Measurements from ENCODE around the gene PRDM12. TPM values are rescaled to one million over a fixed set of nuclear protein-coding genes. Genes with fewer than 3 reads are reported as not detected.

PRDM12 gene
- polyA plus RNA-seq, 1 donor (not counting 4 experiments of a cell fraction or from before 2014, with no cell fraction given) = not detected

DNA sequence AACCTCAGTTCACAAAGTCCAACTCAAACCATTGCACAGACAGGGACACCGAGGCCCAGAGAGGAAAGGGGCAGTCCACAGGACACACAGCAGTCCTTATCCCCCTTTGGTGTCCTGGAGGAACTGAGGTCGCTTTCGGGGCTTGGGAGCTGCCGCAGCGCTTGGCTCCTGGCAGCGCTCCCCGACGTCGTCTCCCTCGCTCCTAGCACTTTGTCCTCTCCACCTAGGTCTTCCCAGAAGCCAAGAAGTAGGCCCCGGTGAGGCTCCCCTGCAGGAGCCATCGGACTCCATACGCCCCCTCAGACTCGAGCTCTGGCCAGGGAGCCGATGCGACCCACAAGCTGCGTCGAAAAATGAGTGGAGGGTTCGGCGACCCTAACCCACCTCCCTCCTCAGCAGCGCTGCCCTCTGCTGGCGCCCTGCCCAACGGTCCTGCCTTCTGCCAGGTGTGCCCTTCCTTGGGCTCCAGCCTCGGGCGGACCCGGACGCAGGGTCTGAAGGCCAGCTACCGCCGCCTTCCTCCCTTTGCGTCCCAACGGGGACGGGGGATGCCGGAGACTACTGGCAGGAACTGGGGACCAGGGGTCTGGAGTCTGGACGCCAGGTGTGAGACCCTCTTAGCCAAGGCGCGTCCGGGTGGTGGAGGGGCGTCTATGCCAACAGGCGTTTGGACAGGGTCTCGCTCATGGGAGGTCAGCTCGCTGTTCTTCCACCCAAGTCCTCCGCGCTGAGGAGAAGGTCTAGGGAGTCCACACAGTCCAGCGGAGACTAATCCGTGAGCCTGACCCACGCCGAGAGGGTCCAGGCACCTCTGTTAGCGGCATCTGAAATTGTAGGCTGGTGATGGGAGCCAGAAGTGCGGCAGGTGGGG, 2.1 kb upstream of the PRDM12 start:
- DNase-seq (ENCODE audit: low read depth, low spot score) (no peak), FAIRE-seq (no peak)
- Histone ChIP-seq H3K4me1 (ENCODE audit: control insufficient read depth, extremely low read depth, insufficient read depth, low read length) (no peaks in the 10 kb centered on the region), H3K27ac (ENCODE audit: control insufficient read depth, insufficient read depth, low read length) (no peak overlapping the region), H3K9ac (ENCODE audit: control insufficient read depth, extremely low read depth, insufficient read depth, low read length) (no peak overlapping the region), H3K9me1 (ENCODE audit: control insufficient read depth, extremely low read depth, insufficient read depth, low read length) (no peaks in the 10 kb centered on the region), H4K20me1 (ENCODE audit: control insufficient read depth, extremely low read depth, insufficient read depth, low read length) (peaks cover 5% of the 10 kb centered on the region), H3K36me3 (ENCODE audit: control insufficient read depth in 2 of 2, extremely low read depth in 1 of 2, insufficient read depth in 2 of 2, low read length in 2 of 2) (no peaks in the 10 kb centered on the region), H3K4me3 (ENCODE audit: control insufficient read depth in 2 of 3, extremely low read depth in 1 of 3, insufficient read depth in 2 of 3, low read depth in 1 of 3, low read length in 3 of 3) (no peak overlapping the region), H3K4me2 (ENCODE audit: control insufficient read depth, extremely low read depth, insufficient read depth, low read depth, low read length) (no peak overlapping the region), H2AFZ (ENCODE audit: control insufficient read depth, low read length) (no peak overlapping the region), H3K9me3 (ENCODE audit: control insufficient read depth, low read depth, low read length) (no peaks in the 10 kb centered on the region), H3K79me2 (ENCODE audit: control insufficient read depth, insufficient read depth, low read length) (no peaks in the 10 kb centered on the region), H3K27me3 (ENCODE audit: control insufficient read depth, extremely low read depth, insufficient read depth, low read length) (peaks cover 97% of the 10 kb centered on the region)
- peak; percentile 43 for TF ChIP-seq EZH2 (IDR thresholded peaks at IDR 0.05; ENCODE audit: low read length)
- TF ChIP-seq, protein P1, sequence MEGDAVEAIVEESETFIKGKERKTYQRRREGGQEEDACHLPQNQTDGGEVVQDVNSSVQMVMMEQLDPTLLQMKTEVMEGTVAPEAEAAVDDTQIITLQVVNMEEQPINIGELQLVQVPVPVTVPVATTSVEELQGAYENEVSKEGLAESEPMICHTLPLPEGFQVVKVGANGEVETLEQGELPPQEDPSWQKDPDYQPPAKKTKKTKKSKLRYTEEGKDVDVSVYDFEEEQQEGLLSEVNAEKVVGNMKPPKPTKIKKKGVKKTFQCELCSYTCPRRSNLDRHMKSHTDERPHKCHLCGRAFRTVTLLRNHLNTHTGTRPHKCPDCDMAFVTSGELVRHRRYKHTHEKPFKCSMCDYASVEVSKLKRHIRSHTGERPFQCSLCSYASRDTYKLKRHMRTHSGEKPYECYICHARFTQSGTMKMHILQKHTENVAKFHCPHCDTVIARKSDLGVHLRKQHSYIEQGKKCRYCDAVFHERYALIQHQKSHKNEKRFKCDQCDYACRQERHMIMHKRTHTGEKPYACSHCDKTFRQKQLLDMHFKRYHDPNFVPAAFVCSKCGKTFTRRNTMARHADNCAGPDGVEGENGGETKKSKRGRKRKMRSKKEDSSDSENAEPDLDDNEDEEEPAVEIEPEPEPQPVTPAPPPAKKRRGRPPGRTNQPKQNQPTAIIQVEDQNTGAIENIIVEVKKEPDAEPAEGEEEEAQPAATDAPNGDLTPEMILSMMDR (optimal IDR thresholded peaks at IDR 0.05 in 1 of 3, IDR thresholded peaks at IDR 0.05 in 1 of 3, conservative IDR thresholded peaks at IDR 0.05 in 1 of 3; ENCODE audit: extremely low read depth in 1 of 3, insufficient read depth in 2 of 3, low read length in 3 of 3) = no peak
- dilution Hi-C loops (cut with MboI; ENCODE audit: extremely low pct_ligation_motif_present, low sequenced_read_pairs) = no loop called here

DNA sequence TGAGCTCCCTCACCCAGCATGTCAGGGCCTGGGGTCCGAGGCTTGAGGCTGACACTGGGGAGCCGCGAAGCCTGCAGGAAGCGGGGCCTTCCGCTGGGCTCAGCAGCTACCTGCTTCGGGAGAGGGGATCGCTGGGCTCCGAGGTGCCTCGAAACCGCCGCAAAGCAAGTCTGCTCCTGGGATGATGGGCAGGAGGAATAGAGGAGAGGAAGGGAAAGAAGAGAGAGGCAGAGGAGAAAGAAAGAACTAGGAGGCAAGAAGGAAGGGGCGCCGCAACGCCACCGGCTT, 1.5 kb upstream of the PRDM12 start:
- Histone ChIP-seq H3K36me3 (ENCODE audit: control insufficient read depth in 2 of 2, extremely low read depth in 1 of 2, insufficient read depth in 2 of 2, low read length in 2 of 2) (no peaks in the 10 kb centered on the region), H3K4me1 (ENCODE audit: control insufficient read depth, extremely low read depth, insufficient read depth, low read length) (no peaks in the 10 kb centered on the region), H3K27me3 (ENCODE audit: control insufficient read depth, extremely low read depth, insufficient read depth, low read length) (peaks cover 99% of the 10 kb centered on the region), H4K20me1 (ENCODE audit: control insufficient read depth, extremely low read depth, insufficient read depth, low read length) (peaks cover 5% of the 10 kb centered on the region), H3K9ac (ENCODE audit: control insufficient read depth, extremely low read depth, insufficient read depth, low read length) (no peak overlapping the region), H3K27ac (ENCODE audit: control insufficient read depth, insufficient read depth, low read length) (no peak overlapping the region), H3K79me2 (ENCODE audit: control insufficient read depth, insufficient read depth, low read length) (no peaks in the 10 kb centered on the region), H3K9me1 (ENCODE audit: control insufficient read depth, extremely low read depth, insufficient read depth, low read length) (no peaks in the 10 kb centered on the region), H3K9me3 (ENCODE audit: control insufficient read depth, low read depth, low read length) (no peaks in the 10 kb centered on the region), H3K4me2 (ENCODE audit: control insufficient read depth, extremely low read depth, insufficient read depth, low read depth, low read length) (peak overlapping the region; percentile 37), H2AFZ (ENCODE audit: control insufficient read depth, low read length) (no peak overlapping the region), H3K4me3 (ENCODE audit: control insufficient read depth in 2 of 3, extremely low read depth in 1 of 3, insufficient read depth in 2 of 3, low read depth in 1 of 3, low read length in 3 of 3) (no peak overlapping the region)
- TF ChIP-seq, protein P1 (optimal IDR thresholded peaks at IDR 0.05 in 1 of 3, IDR thresholded peaks at IDR 0.05 in 1 of 3, conservative IDR thresholded peaks at IDR 0.05 in 1 of 3; ENCODE audit: extremely low read depth in 1 of 3, insufficient read depth in 2 of 3, low read length in 3 of 3) = no peak
- peak; percentile 92 for TF ChIP-seq EZH2 (IDR thresholded peaks at IDR 0.05; ENCODE audit: low read length)
- DNase-seq (ENCODE audit: low read depth, low spot score) (no peak), FAIRE-seq (no peak)
- dilution Hi-C loops (cut with MboI; ENCODE audit: extremely low pct_ligation_motif_present, low sequenced_read_pairs) = no loop called here
